ENCODE data around the gene GCK. TPM values are rescaled to one million over a fixed set of nuclear protein-coding genes. Genes with fewer than 3 reads are reported as not detected.
"Not testable (repeated sequence)": the region's sequence is repeated elsewhere in the genome, so short reads cannot be mapped to it uniquely, and the experiment has no call there.

The GCK gene
- polyA plus RNA-seq, 4 donors = 0.85 to 1.1 TPM; not detected in 2

GRCh38 chr7:44134943-44135628 lies 54.2 kb downstream of the GCK start:
- Histone ChIP-seq H3K27me3 (ENCODE audit: control insufficient read depth in 3 of 3, insufficient read depth in 3 of 3, low read length in 3 of 3) (peaks cover 0 to 3% (median 0%) of the 10 kb centered on the region in 3 donors), H3K9me3 (ENCODE audit: control insufficient read depth in 2 of 2, insufficient read depth in 1 of 2, low read depth in 1 of 2, low read length in 1 of 2) (no peaks in the 10 kb centered on the region), H3K4me3 (ENCODE audit: low read depth in 1 of 3, low read length in 3 of 3) (no peak overlapping the region), H3K27ac (ENCODE audit: low read depth in 1 of 3, low read length in 2 of 3) (no peak overlapping the region), H3K36me3 (ENCODE audit: control insufficient read depth in 3 of 3, insufficient read depth in 2 of 3, low read depth in 1 of 3, low read length in 3 of 3) (no peaks in the 10 kb centered on the region), H3K4me1 (ENCODE audit: control insufficient read depth in 3 of 3, insufficient read depth in 2 of 3, low read depth in 1 of 3, low read length in 2 of 3) (no peaks in the 10 kb centered on the region)
- DNase-seq = no peak
- FAIRE-seq = no peak
- WGBS, 3 donors = 90 to 97% (median 96%) methylated on average over 4 of the region's 4 CpGs

- WGBS, 3 donors = 82 to 85% (median 83%) methylated on average over 3 of the region's 3 CpGs
- no peak for DNase-seq
Measured at GRCh38 chr7:44133295-44133694, 55.9 kb downstream of the GCK start.

GRCh38 chr7:44132039-44132438 lies 57.2 kb downstream of the GCK start:
- Histone ChIP-seq H3K36me3 (ENCODE audit: control insufficient read depth in 3 of 3, insufficient read depth in 2 of 3, low read depth in 1 of 3, low read length in 3 of 3) (no peaks in the 10 kb centered on the region), H3K4me3 (ENCODE audit: low read depth in 1 of 3, low read length in 3 of 3) (no peak overlapping the region), H3K27me3 (ENCODE audit: control insufficient read depth in 3 of 3, insufficient read depth in 3 of 3, low read length in 3 of 3) (peaks cover 0 to 3% (median 0%) of the 10 kb centered on the region in 3 donors), H3K27ac (ENCODE audit: low read depth in 1 of 3, low read length in 2 of 3) (no peak overlapping the region), H3K9me3 (ENCODE audit: control insufficient read depth in 2 of 2, insufficient read depth in 1 of 2, low read depth in 1 of 2, low read length in 1 of 2) (peaks cover 0 to 10% of the 10 kb centered on the region in 2 donors), H3K4me1 (ENCODE audit: control insufficient read depth in 3 of 3, insufficient read depth in 2 of 3, low read depth in 1 of 3, low read length in 2 of 3) (no peaks in the 10 kb centered on the region)
- WGBS, 3 donors = 74 to 100% (median 98%) methylated on average over 2 of the region's 2 CpGs
- no peak for FAIRE-seq
- DNase-seq = no peak

More at GRCh38 chr7:44133295-44133694, 55.9 kb downstream of the GCK start:
- Histone ChIP-seq H3K4me1 (ENCODE audit: control insufficient read depth in 3 of 3, insufficient read depth in 2 of 3, low read depth in 1 of 3, low read length in 2 of 3) (no peaks in the 10 kb centered on the region), H3K36me3 (ENCODE audit: control insufficient read depth in 3 of 3, insufficient read depth in 2 of 3, low read depth in 1 of 3, low read length in 3 of 3) (no peaks in the 10 kb centered on the region), H3K9me3 (ENCODE audit: control insufficient read depth in 2 of 2, insufficient read depth in 1 of 2, low read depth in 1 of 2, low read length in 1 of 2) (no peaks in the 10 kb centered on the region), H3K27me3 (ENCODE audit: control insufficient read depth in 3 of 3, insufficient read depth in 3 of 3, low read length in 3 of 3) (peaks cover 0 to 3% (median 0%) of the 10 kb centered on the region in 3 donors), H3K4me3 (ENCODE audit: low read depth in 1 of 3, low read length in 3 of 3) (no peak overlapping the region), H3K27ac (ENCODE audit: low read depth in 1 of 3, low read length in 2 of 3) (no peak overlapping the region)
- no peak for FAIRE-seq

GRCh38 chr7:44131173-44132029 lies 57.8 kb downstream of the GCK start:
- no peak overlapping the region for H3K27ac ChIP-seq (ENCODE audit: low read depth in 1 of 3, low read length in 2 of 3)
- no peak overlapping the region for H3K4me3 ChIP-seq (ENCODE audit: low read depth in 1 of 3, low read length in 3 of 3)
- WGBS, 3 donors = 65 to 73% (median 66%) methylated on average over 12 of the region's 12 CpGs
- peaks cover 0 to 12% of the 10 kb centered on the region in 2 donors for H3K9me3 ChIP-seq (ENCODE audit: control insufficient read depth in 2 of 2, insufficient read depth in 1 of 2, low read depth in 1 of 2, low read length in 1 of 2)
- no peaks in the 10 kb centered on the region for H3K4me1 ChIP-seq (ENCODE audit: control insufficient read depth in 3 of 3, insufficient read depth in 2 of 3, low read depth in 1 of 3, low read length in 2 of 3)
- FAIRE-seq (no peak), DNase-seq (peak; percentile 39 to 60)
- H3K36me3 ChIP-seq (ENCODE audit: control insufficient read depth in 3 of 3, insufficient read depth in 2 of 3, low read depth in 1 of 3, low read length in 3 of 3) = no peaks in the 10 kb centered on the region
- H3K27me3 ChIP-seq (ENCODE audit: control insufficient read depth in 3 of 3, insufficient read depth in 3 of 3, low read length in 3 of 3) = peaks cover 0 to 3% (median 0%) of the 10 kb centered on the region in 3 donors

GRCh38 chr7:44128721-44129582 lies 60.3 kb downstream of the GCK start:
- Histone ChIP-seq H3K9me3 (ENCODE audit: control insufficient read depth in 2 of 2, insufficient read depth in 1 of 2, low read depth in 1 of 2, low read length in 1 of 2) (peaks cover 0 to 12% of the 10 kb centered on the region in 2 donors), H3K4me1 (ENCODE audit: control insufficient read depth in 3 of 3, insufficient read depth in 2 of 3, low read depth in 1 of 3, low read length in 2 of 3) (peaks cover 0 to under 1% (median 0%) of the 10 kb centered on the region in 3 donors), H3K27me3 (ENCODE audit: control insufficient read depth in 3 of 3, insufficient read depth in 3 of 3, low read length in 3 of 3) (no peaks in the 10 kb centered on the region), H3K27ac (ENCODE audit: low read depth in 1 of 3, low read length in 2 of 3) (no peak overlapping the region), H3K36me3 (ENCODE audit: control insufficient read depth in 3 of 3, insufficient read depth in 2 of 3, low read depth in 1 of 3, low read length in 3 of 3) (no peaks in the 10 kb centered on the region), H3K4me3 (ENCODE audit: low read depth in 1 of 3, low read length in 3 of 3) (no peak overlapping the region)
- 57 to 72% (median 70%) methylated on average over 6 of the region's 6 CpGs for WGBS, 3 donors
- FAIRE-seq (no peak), DNase-seq (no peak)

GRCh38 chr7:44127161-44127560 lies 62.1 kb downstream of the GCK start:
- H3K9me3 ChIP-seq (ENCODE audit: control insufficient read depth in 2 of 2, insufficient read depth in 1 of 2, low read depth in 1 of 2, low read length in 1 of 2) = peaks cover 0 to 12% of the 10 kb centered on the region in 2 donors
- H3K4me1 ChIP-seq (ENCODE audit: control insufficient read depth in 3 of 3, insufficient read depth in 2 of 3, low read depth in 1 of 3, low read length in 2 of 3) = peaks cover 0 to 10% (median 5%) of the 10 kb centered on the region in 3 donors
- no peaks in the 10 kb centered on the region for H3K36me3 ChIP-seq (ENCODE audit: control insufficient read depth in 3 of 3, insufficient read depth in 2 of 3, low read depth in 1 of 3, low read length in 3 of 3)
- no peak for FAIRE-seq
- no peaks in the 10 kb centered on the region for H3K27me3 ChIP-seq (ENCODE audit: control insufficient read depth in 3 of 3, insufficient read depth in 3 of 3, low read length in 3 of 3)
- no peak for DNase-seq
- H3K27ac ChIP-seq (ENCODE audit: low read depth in 1 of 3, low read length in 2 of 3) = no peak overlapping the region
- H3K4me3 ChIP-seq (ENCODE audit: low read depth in 1 of 3, low read length in 3 of 3) = no peak overlapping the region

- not testable (repeated sequence) for FAIRE-seq; H3K36me3 ChIP-seq (ENCODE audit: control insufficient read depth in 3 of 3, insufficient read depth in 2 of 3, low read depth in 1 of 3, low read length in 3 of 3); DNase-seq; H3K27me3 ChIP-seq (ENCODE audit: control insufficient read depth in 3 of 3, insufficient read depth in 3 of 3, low read length in 3 of 3); H3K4me3 ChIP-seq (ENCODE audit: low read depth in 1 of 3, low read length in 3 of 3); H3K27ac ChIP-seq (ENCODE audit: low read depth in 1 of 3, low read length in 2 of 3)
- peaks cover 0 to 12% (median 5%) of the 10 kb centered on the region in 3 donors for H3K4me1 ChIP-seq (ENCODE audit: control insufficient read depth in 3 of 3, insufficient read depth in 2 of 3, low read depth in 1 of 3, low read length in 2 of 3)
- 75 to 88% (median 78%) methylated on average over 4 of the region's 4 CpGs for WGBS, 3 donors
- H3K9me3 ChIP-seq (ENCODE audit: control insufficient read depth in 2 of 2, insufficient read depth in 1 of 2, low read depth in 1 of 2, low read length in 1 of 2) = peaks cover 0 to 12% of the 10 kb centered on the region in 2 donors
Measured at GRCh38 chr7:44126574-44126973, 62.7 kb downstream of the GCK start.

GRCh38 chr7:44124822-44125202 lies 64.4 kb downstream of the GCK start:
- Histone ChIP-seq H3K27me3 (ENCODE audit: control insufficient read depth in 3 of 3, insufficient read depth in 3 of 3, low read length in 3 of 3) (no peaks in the 10 kb centered on the region), H3K27ac (ENCODE audit: low read depth in 1 of 3, low read length in 2 of 3) (no peak overlapping the region), H3K36me3 (ENCODE audit: control insufficient read depth in 3 of 3, insufficient read depth in 2 of 3, low read depth in 1 of 3, low read length in 3 of 3) (peaks cover 0 to 20% (median 0%) of the 10 kb centered on the region in 3 donors), H3K9me3 (ENCODE audit: control insufficient read depth in 2 of 2, insufficient read depth in 1 of 2, low read depth in 1 of 2, low read length in 1 of 2) (peaks cover 0 to 12% of the 10 kb centered on the region in 2 donors), H3K4me3 (ENCODE audit: low read depth in 1 of 3, low read length in 3 of 3) (no peak overlapping the region), H3K4me1 (ENCODE audit: control insufficient read depth in 3 of 3, insufficient read depth in 2 of 3, low read depth in 1 of 3, low read length in 2 of 3) (peaks cover 0 to 12% (median 5%) of the 10 kb centered on the region in 3 donors)
- no peak for FAIRE-seq
- 90 to 94% (median 91%) methylated on average over 6 of the region's 6 CpGs for WGBS, 3 donors
- DNase-seq = no peak
